GM13976 (cell line): Measurements from ENCODE around the gene SEMA3G.

ENCODE experiments used
- DNase-seq: peaks from one replicate; pipeline ENCODE4 v3.0.0; 2012; ENCODE audit warnings: low spot score
- in situ Hi-C: fragments of 300-500 bp; cut with MboI; formaldehyde crosslinking; loops from one replicate; pipeline ENCODE4 v1.12.0; 2022; ENCODE audit warnings: low sequenced_read_pairs, mixed read lengths, inconsistent platforms; ENCODE audit not compliant: unreplicated experiment
- TF ChIP-seq, protein P1 (sequence below): IDR thresholded peaks from 2 replicates; pipeline ENCODE4 v1.5.1; 2012; ENCODE audit warnings: borderline replicate concordance, mild to moderate bottlenecking; ENCODE audit not compliant: insufficient read depth; ENCODE audit errors: extremely low read depth, missing control alignments, control extremely low read depth

SEMA3G gene

GRCh38 chr3:52433328-52433995, 11.4 kb downstream of the SEMA3G start:
- in situ Hi-C loops, result no loop called here
- no peak for DNase-seq

GRCh38 chr3:52432691-52433141, 12.2 kb downstream of the SEMA3G start:
- TF ChIP-seq, protein P1, sequence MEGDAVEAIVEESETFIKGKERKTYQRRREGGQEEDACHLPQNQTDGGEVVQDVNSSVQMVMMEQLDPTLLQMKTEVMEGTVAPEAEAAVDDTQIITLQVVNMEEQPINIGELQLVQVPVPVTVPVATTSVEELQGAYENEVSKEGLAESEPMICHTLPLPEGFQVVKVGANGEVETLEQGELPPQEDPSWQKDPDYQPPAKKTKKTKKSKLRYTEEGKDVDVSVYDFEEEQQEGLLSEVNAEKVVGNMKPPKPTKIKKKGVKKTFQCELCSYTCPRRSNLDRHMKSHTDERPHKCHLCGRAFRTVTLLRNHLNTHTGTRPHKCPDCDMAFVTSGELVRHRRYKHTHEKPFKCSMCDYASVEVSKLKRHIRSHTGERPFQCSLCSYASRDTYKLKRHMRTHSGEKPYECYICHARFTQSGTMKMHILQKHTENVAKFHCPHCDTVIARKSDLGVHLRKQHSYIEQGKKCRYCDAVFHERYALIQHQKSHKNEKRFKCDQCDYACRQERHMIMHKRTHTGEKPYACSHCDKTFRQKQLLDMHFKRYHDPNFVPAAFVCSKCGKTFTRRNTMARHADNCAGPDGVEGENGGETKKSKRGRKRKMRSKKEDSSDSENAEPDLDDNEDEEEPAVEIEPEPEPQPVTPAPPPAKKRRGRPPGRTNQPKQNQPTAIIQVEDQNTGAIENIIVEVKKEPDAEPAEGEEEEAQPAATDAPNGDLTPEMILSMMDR, result no peak
- DNase-seq, result no peak
- in situ Hi-C loops, result no loop called here

More at GRCh38 chr3:52433328-52433995, 11.4 kb downstream of the SEMA3G start:
- TF ChIP-seq, protein P1, result no peak

- TF ChIP-seq, protein P1, result no peak
- in situ Hi-C loops, result no loop called here
- no peak for DNase-seq
Observed at GRCh38 chr3:52432225-52432624, 12.7 kb downstream of the SEMA3G start.

DNA sequence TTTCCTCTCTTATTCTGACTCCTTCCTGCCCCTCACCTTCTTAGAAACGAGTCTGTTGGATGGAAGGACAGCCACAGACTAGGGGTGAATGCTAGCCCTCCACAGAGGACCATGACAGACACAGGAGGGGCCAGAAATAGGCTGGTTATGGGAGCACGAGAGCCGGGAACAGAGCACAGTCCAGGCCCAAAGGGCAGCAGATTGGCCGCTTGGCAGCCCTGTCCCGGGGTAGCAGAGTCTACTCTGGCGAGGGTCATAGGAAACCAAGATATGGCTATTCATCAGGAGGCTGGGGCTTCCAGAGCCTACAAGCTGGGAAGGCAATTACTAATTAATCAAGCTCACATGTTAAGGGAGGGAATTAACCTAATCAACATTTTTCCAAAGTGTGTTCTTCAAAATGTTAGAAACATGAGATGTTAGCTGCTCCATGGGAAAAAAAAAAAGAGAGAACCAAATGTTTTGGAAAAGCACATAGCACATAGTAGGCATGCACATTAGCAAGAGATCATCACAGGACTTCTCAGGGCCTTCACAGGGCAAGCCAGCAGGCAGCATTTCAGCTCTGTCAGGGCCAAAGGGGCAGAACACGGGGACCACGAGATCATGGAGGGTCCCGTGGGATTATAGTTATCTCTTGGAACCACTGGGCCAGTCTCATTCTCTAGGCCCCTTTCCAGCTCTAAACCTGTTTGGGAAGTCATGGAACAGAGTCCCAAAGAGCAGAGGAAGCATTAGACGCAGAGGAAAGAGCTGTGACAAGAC, 13.3 kb downstream of the SEMA3G start:
- DNase-seq, result no peak
- TF ChIP-seq, protein P1, result no peak
- in situ Hi-C loops, result no loop called here

- TF ChIP-seq, protein P1, result no peak
- no peak for DNase-seq
- in situ Hi-C loops, result no loop called here
Observed at GRCh38 chr3:52430416-52430810, 14.5 kb downstream of the SEMA3G start.

- in situ Hi-C loops, result no loop called here
- no peak for DNase-seq
- TF ChIP-seq, protein P1, result no peak
Observed at GRCh38 chr3:52429779-52430415, 15.0 kb downstream of the SEMA3G start.
